ENCODE measurements around the gene ZYG11B.

ZYG11B gene

DNA sequence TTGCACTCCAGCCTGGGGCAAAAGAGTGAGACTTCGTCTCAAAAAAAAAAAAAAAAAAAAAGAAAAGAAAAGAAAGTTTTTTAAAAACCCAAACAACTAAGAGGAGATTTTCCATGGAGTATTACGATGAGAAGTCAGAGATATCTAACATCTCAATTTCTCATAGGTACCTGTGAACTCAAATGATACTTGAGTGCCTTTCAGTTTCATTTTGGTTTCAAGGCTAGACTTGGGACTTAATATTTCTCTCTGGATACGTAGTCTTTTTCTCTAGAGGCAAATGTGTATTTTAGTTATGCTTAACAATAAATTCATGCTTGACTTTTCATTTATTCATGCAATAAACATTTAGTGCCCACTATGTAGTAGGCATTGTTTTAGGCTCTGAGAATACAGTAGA, 15.0 kb downstream of the ZYG11B start:
- TF ChIP-seq, protein P1, sequence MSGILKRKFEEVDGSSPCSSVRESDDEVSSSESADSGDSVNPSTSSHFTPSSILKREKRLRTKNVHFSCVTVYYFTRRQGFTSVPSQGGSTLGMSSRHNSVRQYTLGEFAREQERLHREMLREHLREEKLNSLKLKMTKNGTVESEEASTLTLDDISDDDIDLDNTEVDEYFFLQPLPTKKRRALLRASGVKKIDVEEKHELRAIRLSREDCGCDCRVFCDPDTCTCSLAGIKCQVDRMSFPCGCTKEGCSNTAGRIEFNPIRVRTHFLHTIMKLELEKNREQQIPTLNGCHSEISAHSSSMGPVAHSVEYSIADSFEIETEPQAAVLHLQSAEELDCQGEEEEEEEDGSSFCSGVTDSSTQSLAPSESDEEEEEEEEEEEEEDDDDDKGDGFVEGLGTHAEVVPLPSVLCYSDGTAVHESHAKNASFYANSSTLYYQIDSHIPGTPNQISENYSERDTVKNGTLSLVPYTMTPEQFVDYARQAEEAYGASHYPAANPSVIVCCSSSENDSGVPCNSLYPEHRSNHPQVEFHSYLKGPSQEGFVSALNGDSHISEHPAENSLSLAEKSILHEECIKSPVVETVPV (CRISPR knock-in tag; IDR thresholded peaks at IDR 0.05), result no peak
- TF ChIP-seq RARB (CRISPR knock-in tag; IDR thresholded peaks at IDR 0.05) (no peak), ZNF70 (CRISPR knock-in tag; IDR thresholded peaks at IDR 0.05) (no peak), ISL1 (CRISPR knock-in tag; IDR thresholded peaks at IDR 0.05) (no peak), ZFP3 (CRISPR knock-in tag; IDR thresholded peaks at IDR 0.05) (no peak), CSDC2 (CRISPR knock-in tag; IDR thresholded peaks at IDR 0.05) (no peak), ARNTL (CRISPR knock-in tag; IDR thresholded peaks at IDR 0.05; ENCODE audit: borderline replicate concordance, low read depth) (no peak)
- TF ChIP-seq, protein P2, sequence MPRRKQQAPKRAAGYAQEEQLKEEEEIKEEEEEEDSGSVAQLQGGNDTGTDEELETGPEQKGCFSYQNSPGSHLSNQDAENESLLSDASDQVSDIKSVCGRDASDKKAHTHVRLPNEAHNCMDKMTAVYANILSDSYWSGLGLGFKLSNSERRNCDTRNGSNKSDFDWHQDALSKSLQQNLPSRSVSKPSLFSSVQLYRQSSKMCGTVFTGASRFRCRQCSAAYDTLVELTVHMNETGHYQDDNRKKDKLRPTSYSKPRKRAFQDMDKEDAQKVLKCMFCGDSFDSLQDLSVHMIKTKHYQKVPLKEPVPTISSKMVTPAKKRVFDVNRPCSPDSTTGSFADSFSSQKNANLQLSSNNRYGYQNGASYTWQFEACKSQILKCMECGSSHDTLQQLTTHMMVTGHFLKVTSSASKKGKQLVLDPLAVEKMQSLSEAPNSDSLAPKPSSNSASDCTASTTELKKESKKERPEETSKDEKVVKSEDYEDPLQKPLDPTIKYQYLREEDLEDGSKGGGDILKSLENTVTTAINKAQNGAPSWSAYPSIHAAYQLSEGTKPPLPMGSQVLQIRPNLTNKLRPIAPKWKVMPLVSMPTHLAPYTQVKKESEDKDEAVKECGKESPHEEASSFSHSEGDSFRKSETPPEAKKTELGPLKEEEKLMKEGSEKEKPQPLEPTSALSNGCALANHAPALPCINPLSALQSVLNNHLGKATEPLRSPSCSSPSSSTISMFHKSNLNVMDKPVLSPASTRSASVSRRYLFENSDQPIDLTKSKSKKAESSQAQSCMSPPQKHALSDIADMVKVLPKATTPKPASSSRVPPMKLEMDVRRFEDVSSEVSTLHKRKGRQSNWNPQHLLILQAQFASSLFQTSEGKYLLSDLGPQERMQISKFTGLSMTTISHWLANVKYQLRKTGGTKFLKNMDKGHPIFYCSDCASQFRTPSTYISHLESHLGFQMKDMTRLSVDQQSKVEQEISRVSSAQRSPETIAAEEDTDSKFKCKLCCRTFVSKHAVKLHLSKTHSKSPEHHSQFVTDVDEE (CRISPR knock-in tag; IDR thresholded peaks at IDR 0.05), result no peak
- ATAC-seq, result no peak

DNA sequence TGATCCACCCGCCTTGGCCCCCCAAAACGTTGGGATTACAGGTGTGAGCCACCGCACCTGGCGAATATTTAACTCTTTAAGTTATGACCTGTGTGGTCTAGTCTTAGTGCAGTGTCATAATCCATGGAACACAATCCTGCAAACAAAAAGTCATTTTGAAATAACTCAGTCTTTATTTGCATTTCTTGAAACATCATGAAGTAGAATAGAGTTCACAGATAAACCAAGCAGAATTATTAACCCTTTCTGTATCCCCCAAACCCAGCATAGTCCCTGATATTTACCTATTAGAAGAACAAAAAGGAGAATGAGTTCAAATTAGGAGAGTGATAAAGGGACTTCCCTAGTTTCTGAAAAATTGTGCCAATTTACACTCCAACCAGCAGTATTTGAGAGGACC, 19.9 kb downstream of the ZYG11B start:
- no peak for TF ChIP-seq TCF4 (CRISPR knock-in tag; IDR thresholded peaks at IDR 0.05; ENCODE audit: borderline replicate concordance)
- ATAC-seq, result no peak

DNA sequence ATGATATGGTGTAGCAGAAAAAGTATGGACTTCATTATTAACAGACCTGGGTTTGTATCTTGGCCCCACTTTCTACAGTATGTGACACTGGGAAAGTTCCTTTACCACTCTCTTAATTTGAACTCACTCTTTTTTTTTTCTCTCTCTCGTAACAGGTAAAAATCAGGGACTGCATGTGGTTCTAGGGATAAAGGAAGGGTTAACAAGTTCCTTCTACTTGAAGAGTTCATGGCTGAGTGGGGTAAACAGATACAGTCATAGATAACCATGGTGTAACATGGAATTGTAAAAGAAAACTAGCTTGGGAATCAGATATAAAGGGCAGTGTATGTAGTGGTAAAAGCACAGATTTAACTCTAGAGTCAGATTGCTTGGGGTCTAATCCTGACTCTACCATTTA, 21.2 kb downstream of the ZYG11B start:
- ATAC-seq, result no peak
- no peak for TF ChIP-seq ZNF8 (CRISPR knock-in tag; IDR thresholded peaks at IDR 0.05)
- TF ChIP-seq ZNF565 (CRISPR knock-in tag; conservative IDR thresholded peaks at IDR 0.05; ENCODE audit: low read depth), result no peak
- TF ChIP-seq, protein P1 (CRISPR knock-in tag; IDR thresholded peaks at IDR 0.05), result no peak
- no peak for TF ChIP-seq OSR1 (CRISPR knock-in tag; IDR thresholded peaks at IDR 0.05)
- TF ChIP-seq ESRRG (CRISPR knock-in tag; IDR thresholded peaks at IDR 0.05), result no peak
- no peak for TF ChIP-seq TCF4 (CRISPR knock-in tag; IDR thresholded peaks at IDR 0.05; ENCODE audit: borderline replicate concordance)
- TF ChIP-seq ISL1 (CRISPR knock-in tag; IDR thresholded peaks at IDR 0.05), result no peak
- TF ChIP-seq, protein P2 (CRISPR knock-in tag; IDR thresholded peaks at IDR 0.05), result no peak
- TF ChIP-seq SNAI2 (CRISPR knock-in tag; IDR thresholded peaks at IDR 0.05), result no peak
- no peak for TF ChIP-seq ZNF70 (CRISPR knock-in tag; IDR thresholded peaks at IDR 0.05)
- no peak for TF ChIP-seq CSDC2 (CRISPR knock-in tag; IDR thresholded peaks at IDR 0.05)
- no peak for TF ChIP-seq ZFP3 (CRISPR knock-in tag; IDR thresholded peaks at IDR 0.05)
- TF ChIP-seq, protein P3, sequence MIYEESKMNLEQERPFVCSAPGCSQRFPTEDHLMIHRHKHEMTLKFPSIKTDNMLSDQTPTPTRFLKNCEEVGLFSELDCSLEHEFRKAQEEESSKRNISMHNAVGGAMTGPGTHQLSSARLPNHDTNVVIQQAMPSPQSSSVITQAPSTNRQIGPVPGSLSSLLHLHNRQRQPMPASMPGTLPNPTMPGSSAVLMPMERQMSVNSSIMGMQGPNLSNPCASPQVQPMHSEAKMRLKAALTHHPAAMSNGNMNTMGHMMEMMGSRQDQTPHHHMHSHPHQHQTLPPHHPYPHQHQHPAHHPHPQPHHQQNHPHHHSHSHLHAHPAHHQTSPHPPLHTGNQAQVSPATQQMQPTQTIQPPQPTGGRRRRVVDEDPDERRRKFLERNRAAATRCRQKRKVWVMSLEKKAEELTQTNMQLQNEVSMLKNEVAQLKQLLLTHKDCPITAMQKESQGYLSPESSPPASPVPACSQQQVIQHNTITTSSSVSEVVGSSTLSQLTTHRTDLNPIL (CRISPR knock-in tag; IDR thresholded peaks at IDR 0.05; ENCODE audit: low read depth), result no peak
- TF ChIP-seq RARB (CRISPR knock-in tag; IDR thresholded peaks at IDR 0.05), result no peak
- TF ChIP-seq ZC3H10 (CRISPR knock-in tag; IDR thresholded peaks at IDR 0.05), result no peak
- TF ChIP-seq, protein P4, sequence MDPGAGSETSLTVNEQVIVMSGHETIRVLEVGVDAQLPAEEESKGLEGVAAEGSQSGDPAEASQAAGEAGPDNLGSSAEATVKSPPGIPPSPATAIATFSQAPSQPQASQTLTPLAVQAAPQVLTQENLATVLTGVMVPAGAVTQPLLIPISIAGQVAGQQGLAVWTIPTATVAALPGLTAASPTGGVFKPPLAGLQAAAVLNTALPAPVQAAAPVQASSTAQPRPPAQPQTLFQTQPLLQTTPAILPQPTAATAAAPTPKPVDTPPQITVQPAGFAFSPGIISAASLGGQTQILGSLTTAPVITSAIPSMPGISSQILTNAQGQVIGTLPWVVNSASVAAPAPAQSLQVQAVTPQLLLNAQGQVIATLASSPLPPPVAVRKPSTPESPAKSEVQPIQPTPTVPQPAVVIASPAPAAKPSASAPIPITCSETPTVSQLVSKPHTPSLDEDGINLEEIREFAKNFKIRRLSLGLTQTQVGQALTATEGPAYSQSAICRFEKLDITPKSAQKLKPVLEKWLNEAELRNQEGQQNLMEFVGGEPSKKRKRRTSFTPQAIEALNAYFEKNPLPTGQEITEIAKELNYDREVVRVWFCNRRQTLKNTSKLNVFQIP (CRISPR knock-in tag; IDR thresholded peaks at IDR 0.05; ENCODE audit: borderline replicate concordance, low read depth), result no peak
